ENCODE data around the gene CAPN15. TPM values are rescaled to one million over a fixed set of nuclear protein-coding genes. Genes with fewer than 3 reads are reported as not detected.

CAPN15 gene
- polyA plus RNA-seq, 5 donors = 13.0 to 39.5 (median 20.8) TPM

DNA sequence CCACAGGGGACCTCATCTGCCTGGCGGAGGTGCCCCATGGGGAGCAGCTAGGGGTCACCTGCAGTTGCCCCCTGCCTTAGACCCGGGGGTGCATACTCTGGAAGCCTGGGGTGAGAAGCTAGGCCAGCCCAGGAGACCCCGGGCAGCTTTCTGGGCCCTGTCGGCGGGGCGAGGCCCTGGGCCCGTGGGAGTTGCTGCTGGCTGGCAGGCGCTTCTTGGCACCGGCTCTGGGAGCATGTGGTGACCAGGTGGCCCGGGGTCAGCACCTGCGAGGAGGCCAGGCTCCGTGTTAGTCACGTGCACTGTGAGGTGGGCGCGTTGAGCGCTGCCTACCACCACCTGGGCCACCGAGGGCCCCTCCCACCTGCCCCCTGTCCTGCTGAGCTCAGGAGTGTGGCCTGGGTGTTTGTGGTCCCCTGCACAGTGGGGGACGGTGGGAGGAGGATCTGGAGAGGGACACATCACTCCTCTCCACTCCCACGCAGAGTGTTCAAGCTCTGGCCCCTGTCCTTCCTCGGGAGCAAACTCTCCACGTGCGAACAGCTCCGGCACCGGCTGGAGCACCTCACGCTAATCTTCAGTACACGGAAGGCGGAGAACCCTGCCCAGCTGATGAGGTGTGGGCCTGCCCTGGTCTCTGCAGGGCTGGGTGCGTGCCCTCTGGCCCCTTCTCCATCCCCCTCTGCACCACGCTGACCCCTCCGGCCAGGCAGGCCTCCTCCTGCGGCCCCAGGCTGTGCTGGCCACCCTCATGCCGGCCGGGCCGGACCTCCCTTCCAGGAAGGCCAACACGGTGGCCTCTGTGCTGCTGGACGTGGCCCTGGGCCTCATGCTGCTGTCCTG, 48.1 kb downstream of the CAPN15 start:
- DNase-seq = no peak

DNA sequence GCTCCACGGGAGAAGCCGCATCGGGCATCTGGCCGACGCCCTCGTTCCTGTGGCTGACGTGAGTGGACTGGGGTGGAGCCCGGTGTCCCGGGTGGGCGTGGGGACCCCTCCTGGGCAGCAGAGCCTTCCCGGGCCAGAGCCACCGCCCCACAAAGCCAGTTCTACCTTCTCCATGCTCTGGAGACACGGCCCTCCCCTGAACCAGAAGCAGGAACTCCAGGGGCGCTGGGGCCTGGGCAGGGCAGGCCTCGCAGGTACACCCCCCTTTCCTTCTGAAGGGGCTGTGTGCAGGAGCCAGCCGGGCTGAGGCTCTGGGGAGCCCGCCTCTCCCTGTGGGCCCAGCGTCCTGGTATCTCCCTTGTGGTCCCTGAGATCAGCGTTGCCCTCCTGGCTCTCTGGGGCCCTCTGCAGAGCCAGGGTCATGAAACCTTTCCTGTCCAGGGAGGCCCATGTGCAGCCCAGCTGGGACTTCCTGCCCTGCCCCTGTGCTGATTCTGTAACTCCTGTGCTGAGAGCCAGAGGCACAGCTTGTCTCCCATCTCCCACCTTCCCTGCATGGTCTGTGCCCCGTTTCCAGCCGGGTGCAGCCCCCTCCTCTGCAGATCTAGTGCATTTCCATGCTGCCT, 48.8 kb downstream of the CAPN15 start:
- no peak for DNase-seq

DNA sequence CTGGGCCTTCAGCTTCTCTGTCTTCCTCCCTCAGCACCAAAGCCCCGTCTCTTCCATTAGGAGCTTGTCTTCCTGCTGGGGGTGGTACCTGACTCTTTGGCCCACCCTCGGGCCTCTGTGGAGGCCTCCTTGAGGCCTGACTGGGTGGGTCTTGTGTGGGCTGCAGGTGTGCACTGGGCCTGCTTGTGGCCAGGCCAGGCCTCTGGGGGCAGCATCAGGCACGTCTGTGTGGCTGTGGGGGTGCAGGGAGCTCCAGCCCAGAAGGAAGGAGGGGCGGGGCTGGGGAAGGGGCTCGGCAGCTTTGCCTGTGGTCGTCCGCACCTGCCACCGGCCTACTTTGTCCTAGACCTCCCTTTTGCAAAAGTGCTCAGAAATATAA, 49.3 kb downstream of the CAPN15 start:
- DNase-seq = no peak

DNA sequence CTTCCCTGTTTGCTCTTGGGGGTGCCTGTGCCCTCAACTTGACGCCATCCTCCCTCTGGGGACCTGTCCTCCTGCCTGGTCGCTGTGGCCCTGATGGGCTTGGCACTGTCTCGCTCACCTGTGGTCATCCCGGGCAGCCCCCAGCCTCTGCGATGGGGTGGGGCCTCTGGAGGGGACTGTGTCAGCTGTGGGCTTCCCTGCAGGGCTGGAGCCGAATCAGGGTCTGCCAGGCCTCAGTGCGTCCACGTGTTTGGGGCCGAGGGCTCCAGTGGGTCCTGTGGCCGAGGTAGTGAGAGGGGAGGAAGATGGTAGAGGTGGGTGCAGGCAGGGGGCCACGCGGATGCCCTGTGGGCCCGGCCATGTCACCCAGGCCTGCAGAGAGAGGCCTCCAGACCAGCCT, 50.3 kb downstream of the CAPN15 start:
- DNase-seq = no peak

- no peak for DNase-seq
Measured at GRCh38 chr16:578232-578869, 50.8 kb downstream of the CAPN15 start.

DNA sequence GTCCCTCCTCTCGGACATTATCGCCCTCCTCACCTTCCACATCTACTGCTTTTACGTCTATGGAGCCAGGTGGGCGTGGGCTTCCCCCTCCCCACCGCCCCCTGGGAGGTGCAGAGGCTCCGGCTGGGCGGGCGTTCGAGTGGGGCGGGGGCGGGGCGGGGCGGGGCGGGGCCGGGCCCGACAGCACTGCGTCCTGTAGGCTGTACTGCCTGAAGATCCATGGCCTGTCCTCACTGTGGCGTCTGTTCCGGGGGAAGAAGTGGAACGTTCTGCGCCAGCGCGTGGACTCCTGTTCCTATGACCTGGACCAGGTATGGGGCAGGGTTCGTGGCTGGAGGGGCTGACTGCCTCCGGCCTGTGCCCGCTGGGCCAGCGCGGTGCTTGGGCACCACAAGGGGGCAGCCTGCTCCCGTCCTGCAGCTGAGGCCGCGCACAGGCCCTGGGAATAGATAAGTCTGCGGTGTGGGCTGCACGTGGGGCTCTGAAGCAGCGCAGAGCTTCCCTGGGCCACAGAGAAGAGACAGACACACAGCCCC, 51.4 kb downstream of the CAPN15 start:
- no peak for DNase-seq

- DNase-seq = no peak
Measured at GRCh38 chr16:580141-580945, 52.8 kb downstream of the CAPN15 start.

GRCh38 chr16:580946-581498, 53.5 kb downstream of the CAPN15 start:
- DNase-seq = no peak

DNA sequence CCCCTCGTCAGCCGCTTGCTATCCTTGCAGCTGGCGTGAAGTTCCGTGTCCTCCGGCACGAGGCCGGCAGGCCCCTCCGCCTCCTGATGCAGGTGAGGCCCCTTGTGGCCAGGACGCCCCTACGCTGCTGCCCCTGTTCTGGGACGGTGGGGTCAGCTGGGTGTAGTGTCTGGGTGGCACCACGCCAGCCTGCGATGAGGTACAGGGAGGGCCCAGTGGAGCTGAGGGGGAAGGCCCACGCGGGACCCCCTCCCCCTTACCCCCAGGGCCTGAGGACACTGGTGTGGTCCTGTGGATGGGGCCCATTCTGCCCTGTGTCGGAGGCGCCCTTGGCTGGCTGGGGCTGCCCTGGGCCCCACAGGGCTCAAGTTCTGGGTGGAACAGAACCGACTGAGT, 54.7 kb downstream of the CAPN15 start:
- DNase-seq = no peak

GRCh38 chr16:582614-583331, 55.3 kb downstream of the CAPN15 start:
- no peak for DNase-seq

- no peak for DNase-seq
Measured at GRCh38 chr16:583470-583814, 55.9 kb downstream of the CAPN15 start.

GRCh38 chr16:583815-584591, 56.5 kb downstream of the CAPN15 start:
- DNase-seq = no peak

GRCh38 chr16:585351-585750, 57.8 kb downstream of the CAPN15 start:
- DNase-seq = no peak

- DNase-seq = no peak
Measured at GRCh38 chr16:586047-586644, 58.6 kb downstream of the CAPN15 start.

GRCh38 chr16:586645-587590, 59.4 kb downstream of the CAPN15 start:
- DNase-seq = no peak

GRCh38 chr16:588639-588888, 61.1 kb downstream of the CAPN15 start:
- DNase-seq = no peak

- DNase-seq = peak; percentile 98 to 99
Measured at GRCh38 chr16:588889-589657, 61.6 kb downstream of the CAPN15 start.

- DNase-seq = peak; percentile 99 to 100
Measured at GRCh38 chr16:589658-590187, 62.2 kb downstream of the CAPN15 start, which contains the start of gene RAB40C. RAB40C (plus strand) TSS chr16:590066; CDS start chr16:590292, 226 bp downstream.
